NCI-H2081 treated with DMSO at 0.1 percent for 48 hours (cell line): ENCODE measurements around the gene HES5.

Experiments
- DNase-seq: peaks from one replicate; lab custom pipeline; 2025; lab: John Stamatoyannopoulos, UW

Gene HES5

DNA sequence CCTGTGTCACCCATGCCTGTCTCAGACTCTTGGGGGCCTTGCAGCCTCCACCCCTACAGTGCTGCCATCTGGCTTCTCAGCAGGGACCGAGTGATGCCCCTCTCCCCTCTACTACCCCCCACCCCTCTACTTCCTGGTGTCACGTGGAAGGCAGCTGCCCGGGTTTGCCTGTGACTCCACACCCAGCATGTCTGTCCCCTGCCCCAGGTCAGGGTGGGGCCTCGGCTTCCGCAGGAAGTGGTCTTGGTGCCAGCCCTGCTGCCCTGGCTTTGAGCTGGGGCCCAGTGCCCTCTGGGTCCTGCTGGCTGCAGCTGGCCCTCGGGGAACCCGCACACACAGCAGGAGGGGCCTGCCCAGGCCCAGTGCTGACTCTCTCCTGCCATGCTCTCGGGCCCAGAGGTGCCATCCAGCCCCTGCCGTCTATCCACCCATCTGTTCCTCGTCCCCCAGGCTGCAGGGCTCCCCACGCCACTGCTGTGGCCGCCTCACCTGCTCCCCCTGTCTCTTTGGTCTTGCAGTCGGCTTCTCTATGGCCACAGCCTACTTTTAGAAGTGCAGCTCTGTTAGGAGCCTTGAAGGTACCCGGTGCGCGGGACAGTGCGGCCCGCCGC, 30.0 kb downstream of the HES5 start:
- no peak for DNase-seq

DNA sequence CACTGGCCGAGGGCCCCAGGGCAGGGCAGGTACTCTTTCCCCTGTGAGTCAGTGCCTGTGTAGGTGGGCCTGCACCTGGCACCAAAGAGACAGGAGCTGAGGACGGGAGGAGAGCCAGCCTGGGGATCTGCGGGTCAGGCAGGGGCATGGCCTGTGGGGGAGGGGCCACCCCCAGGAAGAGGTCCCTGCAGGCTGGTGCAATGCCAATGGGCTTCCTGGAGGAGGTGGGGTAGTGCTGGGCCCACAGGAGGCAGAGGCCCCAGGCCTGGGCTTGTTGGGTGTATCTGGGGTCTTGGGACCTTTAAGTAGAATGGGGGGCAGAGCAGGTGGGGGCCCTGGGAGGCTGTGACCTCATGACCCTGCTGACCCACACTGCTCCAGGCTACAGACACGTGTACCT, 30.8 kb downstream of the HES5 start:
- DNase-seq: no peak

DNA sequence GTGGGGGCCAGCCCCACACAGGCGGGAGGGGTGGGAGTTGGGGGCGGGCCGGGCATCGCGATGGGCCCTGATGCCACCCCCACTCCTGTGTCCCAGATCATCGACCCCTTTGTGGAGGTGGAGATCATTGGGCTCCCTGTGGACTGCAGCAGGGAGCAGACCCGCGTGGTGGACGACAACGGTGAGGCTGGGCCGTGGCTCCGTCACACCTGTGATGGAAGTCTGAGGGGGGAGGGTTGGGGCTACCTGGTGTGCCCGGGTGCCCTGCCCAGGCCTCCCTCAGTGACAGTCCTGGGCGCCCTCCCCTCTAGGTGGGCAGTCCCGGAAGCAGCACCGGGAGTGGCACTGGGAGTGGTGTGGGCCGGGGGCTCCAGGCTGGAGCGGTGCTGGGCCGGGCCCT, 31.4 kb downstream of the HES5 start:
- no peak for DNase-seq

DNA sequence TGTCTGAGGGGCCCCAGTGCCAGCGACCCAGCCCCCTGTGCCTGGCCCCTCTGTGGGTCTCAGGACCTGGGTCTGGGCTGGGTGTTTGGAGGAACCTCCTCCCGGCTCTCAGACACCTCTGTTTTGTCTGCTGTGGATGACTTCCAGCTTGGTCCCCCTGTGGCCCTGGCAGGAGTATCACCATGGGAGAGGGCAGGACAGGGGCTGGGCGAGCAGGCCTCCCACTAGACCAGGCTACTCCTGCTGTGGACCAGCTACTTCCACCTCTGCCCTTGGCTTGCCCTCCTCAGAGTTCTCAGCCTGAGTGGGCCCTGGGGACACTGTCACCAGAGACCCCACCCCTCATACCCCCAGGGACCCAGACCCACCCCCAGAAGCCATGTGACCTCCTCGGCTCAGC, 32.2 kb downstream of the HES5 start:
- no peak for DNase-seq

DNA sequence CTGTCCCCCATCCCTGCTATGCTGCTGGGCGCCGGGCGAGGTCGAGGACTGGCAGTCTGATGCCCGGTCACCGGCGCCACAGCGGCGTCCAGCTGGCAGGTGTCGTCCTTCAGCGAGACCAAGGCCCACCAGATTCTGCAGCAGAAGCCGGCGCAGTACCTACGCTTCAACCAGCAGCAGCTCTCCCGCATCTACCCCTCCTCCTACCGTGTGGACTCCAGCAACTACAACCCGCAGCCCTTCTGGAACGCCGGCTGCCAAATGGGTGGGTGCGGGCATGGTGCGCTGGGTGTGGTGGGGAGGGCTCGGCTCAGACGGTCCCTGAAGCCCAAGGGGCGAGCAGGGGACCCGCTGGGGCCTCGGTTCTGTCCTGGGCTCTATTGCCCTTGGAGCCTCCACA, 33.3 kb downstream of the HES5 start:
- DNase-seq: no peak

DNA sequence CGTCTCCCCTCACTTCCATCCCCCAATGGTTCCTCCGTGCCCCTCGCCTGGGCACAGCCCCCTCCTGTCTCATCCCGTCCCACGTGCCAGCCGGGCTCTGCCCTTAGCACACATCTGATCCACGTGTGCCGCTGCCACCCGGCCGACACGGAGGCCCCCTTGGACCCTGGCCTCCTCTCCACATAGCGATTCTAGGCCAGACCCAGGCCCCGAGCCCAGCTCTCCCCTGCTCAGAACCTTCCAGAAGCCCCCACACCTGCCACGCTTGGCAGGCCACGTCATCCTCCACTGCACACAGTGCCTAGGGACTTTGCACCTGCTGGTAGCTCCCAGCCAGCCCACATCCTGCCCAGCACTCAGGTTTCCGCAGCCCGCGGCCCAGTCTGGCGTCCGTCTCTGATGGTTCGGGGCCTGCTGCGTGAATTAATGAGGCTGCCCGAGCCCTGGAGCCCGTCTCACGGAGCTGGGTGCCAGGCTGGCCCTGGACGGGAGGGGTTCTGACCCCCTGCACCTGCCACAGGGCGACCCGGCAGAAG, 33.9 kb downstream of the HES5 start:
- DNase-seq: no peak

DNA sequence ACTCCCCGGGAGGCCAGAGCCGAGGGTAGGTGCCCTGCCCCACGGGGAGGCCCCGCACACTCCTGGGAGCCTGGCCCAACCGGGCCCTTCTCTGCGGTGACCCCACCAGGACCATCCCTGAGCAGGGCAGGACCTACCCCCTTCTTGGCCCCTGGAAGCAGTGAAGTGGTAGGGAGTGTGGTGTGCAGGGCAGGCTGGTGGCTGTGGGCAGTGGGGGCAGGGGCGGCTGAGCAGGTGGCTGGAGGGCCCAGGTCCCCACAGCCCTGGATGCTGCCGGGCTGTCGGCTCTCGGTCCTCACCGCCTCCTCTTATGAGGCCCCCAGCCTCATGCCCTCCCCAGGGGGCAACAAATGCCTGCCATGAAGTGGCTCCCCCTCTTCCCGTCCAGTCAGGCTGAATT, 34.5 kb downstream of the HES5 start:
- DNase-seq: no peak

DNA sequence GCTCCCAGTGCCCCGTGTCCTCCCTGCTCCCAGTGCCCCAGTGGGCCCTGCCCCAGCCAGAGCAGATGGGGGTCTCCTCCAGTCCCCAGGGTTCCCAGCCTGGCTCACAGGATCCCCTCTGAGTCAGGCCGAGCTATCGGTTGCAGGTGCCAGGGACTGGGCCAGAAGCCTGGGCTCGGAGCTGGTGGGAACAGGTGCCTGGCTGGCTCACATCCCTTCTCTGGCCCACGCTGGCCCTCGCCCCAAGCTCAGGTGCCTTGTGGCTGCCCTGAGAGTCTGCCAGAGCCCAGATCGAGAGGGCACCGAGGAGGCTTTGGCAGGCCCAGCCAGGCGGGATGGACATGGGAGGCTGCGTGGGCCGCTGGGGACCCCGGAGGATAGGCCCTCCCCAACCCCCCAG, 35.0 kb downstream of the HES5 start:
- DNase-seq: no peak

DNA sequence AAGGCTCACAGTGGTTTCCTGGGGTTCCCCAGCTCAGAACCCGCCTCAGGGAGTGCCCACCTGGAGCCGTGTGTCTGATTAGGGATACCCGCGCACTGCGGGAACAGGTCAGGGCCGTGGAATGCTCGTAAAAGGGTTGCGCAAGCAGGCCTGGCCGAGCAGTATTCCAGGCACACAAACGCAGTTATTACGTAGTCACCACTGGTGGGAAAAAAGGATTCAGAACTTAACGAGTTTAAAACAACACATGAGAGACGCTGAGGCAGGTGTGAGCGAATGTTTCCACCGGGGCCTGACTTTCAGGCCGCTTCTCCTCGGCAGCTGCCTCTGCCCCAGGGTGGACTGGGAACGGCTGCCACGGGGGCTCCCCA, 35.8 kb downstream of the HES5 start:
- DNase-seq: no peak

DNA sequence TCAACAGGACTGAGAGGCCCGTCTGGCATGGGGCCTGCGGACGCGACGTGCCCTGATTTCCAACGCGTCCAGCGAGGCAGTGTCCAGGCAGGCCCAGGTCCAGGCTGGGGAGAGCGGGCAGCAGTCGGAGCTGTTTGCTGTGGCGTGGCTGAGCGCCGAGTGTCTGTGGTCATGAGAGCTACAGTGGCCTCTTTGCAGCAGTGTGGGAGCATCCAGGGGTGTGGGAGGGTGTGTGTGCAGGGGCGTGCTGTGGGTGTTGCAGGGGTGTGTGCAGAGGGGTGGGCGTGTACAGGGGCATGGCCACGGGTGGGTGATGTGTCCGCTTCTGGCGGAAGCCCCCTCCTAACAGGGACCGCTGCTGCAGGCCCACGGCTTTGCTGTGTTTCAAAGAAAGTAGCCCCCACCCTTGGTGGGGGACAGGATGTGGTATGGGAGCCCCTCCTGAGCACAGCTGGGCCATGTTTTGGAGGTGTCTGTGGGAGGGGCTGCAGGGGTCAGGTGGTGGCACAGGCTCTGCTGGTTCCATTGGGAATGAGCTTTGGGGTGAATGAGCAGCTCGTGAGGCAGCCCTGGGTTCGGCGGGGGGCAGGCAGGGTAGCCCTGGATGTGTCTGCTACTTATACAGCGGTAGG, 36.3 kb downstream of the HES5 start:
- no peak for DNase-seq

DNA sequence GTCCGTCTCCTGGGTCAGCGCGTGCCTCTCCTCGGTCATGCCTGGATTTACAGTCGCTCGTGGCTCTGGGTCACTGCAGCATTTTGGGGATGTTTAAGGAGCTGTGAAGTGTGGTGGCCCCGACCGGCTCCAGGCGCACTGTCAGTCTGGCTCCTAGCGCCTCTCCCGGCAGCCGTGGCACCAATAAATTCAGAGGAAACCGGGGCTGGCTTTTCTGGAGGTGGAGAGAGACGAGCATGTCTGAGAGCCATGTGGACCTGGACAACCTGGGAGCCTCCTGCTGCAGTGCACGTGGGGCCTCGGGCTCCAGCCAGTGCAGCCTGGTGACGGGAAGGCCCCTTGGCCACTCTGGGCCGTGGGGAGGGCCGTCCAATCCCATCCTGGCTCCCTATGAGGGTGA, 36.8 kb downstream of the HES5 start:
- DNase-seq: no peak

DNA sequence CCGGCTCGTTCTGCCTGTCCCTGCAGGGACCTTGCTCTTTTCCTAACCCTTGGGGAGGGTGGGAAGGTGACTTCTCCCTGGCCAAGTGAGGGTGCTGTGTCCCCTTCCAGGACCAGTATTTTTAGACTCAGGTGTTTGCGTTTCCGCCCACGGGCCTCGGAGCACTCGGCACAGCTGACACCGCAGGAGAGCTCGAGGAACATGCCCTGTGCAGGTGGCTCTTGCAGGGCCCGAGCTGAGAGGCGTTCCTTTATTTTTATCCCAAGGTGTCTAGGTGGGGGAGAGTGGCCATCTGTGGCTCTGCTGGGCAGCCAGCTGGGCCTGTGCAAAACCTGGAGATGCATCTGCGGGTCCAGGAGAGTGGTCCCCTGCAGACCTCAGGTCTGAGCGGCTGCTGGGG, 38.0 kb downstream of the HES5 start:
- DNase-seq: no peak

DNA sequence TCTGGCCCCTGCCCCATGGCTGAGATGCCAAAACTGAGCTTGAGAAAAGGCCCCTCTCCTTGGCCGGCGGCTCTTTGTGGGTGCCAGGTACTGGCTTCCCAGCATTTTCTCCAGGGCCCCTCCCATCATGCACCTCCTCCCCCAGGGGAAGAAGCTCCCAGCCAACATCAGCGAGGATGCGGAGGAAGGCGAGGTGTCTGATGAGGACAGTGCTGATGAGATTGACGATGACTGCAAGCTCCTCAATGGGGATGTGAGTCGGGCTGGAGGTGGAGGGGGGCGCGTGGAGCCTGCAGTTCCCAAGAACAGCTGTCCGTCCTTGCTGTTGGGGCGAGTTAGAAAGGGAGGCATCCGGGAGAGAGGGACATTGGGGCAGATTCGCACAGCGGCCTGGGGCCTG, 40.4 kb downstream of the HES5 start:
- DNase-seq: no peak

DNA sequence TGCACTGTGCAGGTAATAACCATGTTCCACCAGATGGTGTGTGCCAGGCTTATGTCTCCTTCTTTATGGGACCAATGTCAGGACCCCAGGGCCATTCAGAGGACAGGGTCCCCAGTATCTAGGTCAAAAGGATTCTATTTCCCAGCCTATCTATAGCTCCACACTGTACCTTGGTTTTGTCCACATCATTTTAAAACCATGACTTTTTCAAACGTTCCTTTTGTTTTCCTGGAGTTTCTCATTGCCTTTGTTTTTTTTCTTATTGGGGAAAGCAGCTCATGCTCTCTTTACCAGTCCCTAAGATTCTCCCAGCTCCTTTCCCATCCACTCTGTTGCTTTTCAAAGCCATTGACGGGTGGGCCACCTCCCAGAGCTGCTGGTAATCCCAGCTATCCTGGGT, 41.4 kb downstream of the HES5 start:
- no peak for DNase-seq

DNA sequence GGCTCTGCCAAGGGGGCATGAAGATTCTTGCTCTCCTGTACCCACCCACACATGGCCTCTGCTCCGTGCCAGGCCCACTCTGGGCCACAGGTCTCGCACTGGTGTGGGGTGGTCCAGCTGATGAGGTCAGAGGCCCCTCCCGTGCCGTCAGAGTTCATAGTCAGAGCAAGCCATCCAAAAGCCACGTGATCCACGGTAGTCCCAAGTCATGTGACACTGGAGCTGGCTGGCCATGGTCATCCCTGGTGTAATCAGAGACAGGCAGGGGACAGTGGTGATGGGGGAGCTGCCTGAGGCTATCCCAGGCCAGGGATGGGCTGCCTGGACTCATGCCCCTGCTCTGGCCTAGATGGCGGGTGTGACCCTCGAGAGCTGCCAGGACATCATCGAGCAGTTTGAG, 43.5 kb downstream of the HES5 start:
- DNase-seq: no peak

DNA sequence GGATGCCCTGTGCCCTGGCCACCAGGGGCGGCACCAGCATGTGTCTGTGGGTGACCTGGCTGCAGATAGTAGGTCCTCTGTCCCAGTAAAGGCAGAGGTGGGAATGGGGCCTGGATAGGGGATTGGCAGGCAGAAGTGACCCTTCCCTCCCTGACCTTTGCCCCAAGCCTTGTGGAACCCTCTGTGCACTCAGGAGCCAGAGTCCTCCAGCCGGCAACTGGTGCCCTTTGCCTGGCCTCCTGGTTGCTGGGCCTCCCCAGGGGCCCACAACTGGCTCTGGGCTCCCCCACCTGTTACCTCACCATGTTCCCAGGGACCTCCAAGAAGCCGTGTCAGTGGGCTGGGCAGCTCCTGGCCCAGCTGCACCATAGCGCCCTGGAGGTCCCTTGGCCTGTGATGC, 44.0 kb downstream of the HES5 start:
- no peak for DNase-seq

DNA sequence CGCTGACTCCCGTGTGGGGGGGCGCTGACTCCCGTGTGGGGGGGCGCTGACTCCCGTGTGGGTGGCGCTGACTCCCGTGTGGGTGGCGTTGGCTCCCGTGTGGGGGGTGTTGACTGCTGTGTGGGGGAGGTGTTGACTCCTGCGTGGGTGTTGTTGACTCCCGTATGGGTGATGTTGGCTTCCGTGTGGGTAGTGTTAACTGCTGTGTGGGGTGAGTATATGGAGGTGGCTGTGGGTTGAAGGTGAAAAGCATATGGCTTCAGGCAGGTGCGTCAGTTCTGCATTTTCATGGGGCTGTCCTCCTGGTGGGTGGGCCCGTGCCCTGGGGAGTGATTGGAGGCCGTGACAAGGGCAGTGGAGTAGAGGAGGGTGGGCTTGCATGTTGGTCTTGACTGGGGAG, 46.1 kb downstream of the HES5 start:
- DNase-seq: no peak

DNA sequence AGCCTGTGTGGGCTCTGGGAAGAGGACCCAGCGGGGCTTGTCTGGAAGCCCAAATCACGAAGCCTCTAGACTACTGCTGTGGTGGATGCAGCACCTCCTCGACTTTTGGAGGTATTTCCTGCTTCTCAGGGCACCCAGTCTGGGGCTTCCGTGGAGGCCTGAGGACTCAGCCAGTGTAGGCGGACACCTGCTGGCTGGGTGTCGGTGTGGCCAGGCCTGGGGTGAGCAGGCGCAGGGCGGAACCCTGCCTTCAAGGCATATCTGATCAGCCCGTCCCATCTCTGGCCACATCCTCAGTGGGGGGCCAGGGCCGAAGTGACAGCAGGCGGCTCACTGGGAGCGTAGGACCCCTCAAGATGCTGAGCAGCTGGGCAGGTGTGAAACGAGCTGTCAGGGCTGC, 47.0 kb downstream of the HES5 start:
- no peak for DNase-seq

DNA sequence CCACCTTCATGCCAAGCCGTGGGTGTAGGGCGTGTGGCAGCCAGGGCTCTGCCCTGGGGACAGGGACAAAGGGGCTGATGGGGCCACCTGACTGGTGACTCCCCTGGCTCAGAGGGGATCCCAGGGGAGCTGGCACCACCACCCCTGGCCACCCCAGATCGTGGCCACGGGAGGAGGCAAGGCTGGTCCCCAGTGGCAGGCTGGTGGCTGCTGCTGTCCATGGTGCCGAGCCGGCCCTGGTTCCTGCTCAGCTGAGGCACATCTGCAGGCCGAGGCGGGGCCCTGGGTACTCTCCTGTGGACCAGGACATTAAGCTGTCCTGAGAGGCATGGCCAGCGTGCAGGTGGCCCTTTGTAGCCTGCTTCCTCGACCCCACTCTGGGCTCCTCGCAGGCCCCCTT, 47.5 kb downstream of the HES5 start:
- DNase-seq: no peak

DNA sequence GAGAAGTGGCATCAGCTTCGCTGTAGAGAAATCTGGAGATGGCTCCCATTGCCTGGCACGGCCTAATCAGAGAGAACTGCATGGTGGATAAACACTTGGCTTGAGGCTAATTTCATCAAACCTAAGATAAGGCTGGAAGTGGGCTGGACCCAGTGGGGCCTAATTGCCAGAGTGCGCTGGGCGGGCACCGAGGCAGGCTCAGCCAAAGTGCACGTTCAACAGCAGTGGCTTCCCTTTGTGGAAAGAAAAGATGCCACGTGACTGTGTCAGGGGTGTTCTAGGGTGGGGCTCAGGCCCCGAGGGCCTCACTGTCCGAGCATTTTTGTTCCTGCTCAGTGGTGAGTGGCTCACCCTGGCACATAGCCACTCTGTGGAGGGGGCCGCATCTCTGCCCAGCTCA, 48.2 kb downstream of the HES5 start:
- no peak for DNase-seq

DNA sequence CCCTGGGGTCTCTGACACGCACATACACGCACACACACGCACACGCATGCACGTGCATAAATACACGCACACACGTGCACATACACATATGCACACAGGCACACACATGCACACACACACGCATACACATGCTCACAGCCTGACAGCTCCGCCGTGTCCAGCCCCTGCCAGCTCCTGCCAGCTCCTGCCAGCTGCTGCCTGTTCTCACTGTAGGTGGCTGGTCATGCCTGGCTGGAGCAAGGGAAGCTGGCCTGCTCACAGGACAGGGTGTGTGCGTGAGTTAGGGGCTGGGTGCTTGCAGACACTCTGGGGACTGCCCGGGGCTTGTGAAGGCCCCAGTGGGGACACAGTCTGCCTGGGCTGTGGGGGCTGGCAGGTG, 49.1 kb downstream of the HES5 start:
- no peak for DNase-seq

DNA sequence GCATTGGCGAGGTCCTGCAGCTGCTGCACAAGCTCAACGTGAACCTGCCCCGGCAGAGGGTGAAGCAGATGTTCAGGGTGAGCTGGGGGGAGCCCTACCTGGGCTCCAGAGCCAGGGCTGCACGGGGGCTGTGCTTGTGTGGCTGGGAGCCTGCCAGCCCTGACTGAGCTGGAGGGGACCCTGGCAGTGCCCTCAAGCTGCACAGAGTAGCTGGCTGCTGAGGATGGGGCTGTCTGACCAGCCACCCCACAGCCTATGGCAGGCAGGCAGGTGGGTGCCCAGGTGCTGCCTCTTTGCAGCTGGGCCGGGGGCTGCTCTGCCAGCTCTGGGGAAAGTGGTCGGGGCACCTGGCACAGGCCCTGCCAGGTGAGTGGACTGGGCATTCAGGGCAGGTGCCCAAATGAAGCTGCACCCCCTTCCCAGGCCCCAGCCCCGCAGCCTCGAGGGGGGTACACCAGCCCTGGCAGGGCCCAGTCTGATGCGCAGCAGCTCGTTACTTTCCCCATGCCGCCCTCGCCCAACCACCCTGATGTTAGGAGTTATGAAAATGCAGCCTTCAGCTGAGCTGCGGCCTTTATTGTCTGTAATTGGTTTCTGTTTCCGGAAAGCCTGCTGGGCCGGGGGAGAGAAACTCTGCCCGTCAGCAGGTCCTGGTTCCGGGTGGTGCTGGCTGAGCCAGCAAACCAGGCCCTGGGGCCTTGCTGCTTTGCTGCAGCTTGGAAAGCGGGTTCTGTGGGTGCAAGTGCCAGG, 49.7 kb downstream of the HES5 start:
- DNase-seq: no peak

DNA sequence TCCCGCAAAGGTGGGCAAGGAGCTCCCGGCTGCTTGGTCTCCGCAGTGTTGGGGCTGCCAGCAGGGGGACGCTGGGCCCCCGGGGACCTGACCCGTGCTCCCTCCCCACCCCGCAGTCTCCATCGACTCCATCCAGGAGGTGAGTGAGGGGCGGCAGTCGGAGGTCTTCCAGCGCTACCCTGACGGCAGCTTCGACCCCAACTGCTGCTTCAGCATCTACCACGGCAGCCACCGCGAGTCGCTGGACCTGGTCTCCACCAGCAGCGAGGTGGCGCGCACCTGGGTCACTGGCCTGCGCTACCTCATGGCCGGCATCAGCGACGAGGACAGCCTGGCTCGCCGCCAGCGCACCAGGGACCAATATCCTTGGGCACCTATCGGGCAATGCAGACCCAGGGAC, 50.4 kb downstream of the HES5 start:
- no peak for DNase-seq

DNA sequence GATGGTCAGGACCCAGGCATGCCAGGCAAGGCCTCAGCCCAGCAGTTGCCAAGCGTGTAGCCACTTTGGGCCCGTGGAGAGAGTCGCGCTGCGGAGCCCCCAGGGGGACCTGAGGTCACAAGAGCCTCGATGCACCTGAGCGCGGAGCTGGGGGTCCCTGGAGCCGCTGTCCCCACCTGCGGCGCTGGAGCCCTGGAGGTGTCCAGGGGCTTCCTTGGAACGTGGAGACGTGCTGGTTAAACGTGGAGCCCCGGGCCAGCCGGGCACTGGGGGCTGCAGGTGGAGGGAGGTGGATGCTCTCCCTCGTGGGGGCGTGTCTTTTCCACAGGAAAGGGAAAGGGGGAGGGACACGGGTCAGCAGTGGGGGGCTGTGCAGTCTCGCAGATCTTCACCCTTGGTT, 50.9 kb downstream of the HES5 start:
- no peak for DNase-seq
